Muscle layer of duodenum (tissue), 2 donors: ENCODE data around the gene IBA57.

Experiments
- H3K27ac ChIP-seq: one replicate; pipeline ENCODE4 v1.7.0; 2013; ENCODE audit warnings: mild to moderate bottlenecking, low read length
- H3K27me3 ChIP-seq: one replicate; pipeline ENCODE4 v1.7.0; 2013; ENCODE audit warnings: low read depth, mild to moderate bottlenecking, control low read depth, low read length
- H3K36me3 ChIP-seq, 2 donors: one replicate each; pipeline ENCODE4 v1.7.0; 2013; ENCODE audit warnings: low read length in 2 of 2, control low read depth in 1 of 2, mild to moderate bottlenecking in 1 of 2; ENCODE audit not compliant: insufficient read depth in 2 of 2, control insufficient read depth in 1 of 2
- H3K4me1 ChIP-seq, 2 donors: one replicate each; pipeline ENCODE4 v1.7.0; 2013; ENCODE audit warnings: low read length in 2 of 2, mild to moderate bottlenecking in 2 of 2, control low read depth in 1 of 2, moderate library complexity in 1 of 2; ENCODE audit not compliant: insufficient read depth in 2 of 2, control insufficient read depth in 1 of 2
- H3K4me3 ChIP-seq, 2 donors: one replicate each; pipeline ENCODE4 v1.7.0; 2013; ENCODE audit warnings: low read length in 2 of 2, low read depth in 1 of 2, mild to moderate bottlenecking in 1 of 2
- H3K9me3 ChIP-seq, 2 donors: one replicate each; pipeline ENCODE4 v1.7.0; 2013; ENCODE audit warnings: low read length in 2 of 2, control low read depth in 1 of 2, mild to moderate bottlenecking in 1 of 2; ENCODE audit not compliant: control insufficient read depth in 1 of 2
- donor health status: healthy.

Gene IBA57

GRCh38 chr1:228231189-228231588, 65.6 kb downstream of the IBA57 start:
- no peaks in the 10 kb centered on the region for H3K4me1 ChIP-seq
- H3K27ac ChIP-seq: no peak overlapping the region
- H3K4me3 ChIP-seq: no peak overlapping the region

More at GRCh38 chr1:228231189-228231588, 65.6 kb downstream of the IBA57 start:
- Histone ChIP-seq H3K27me3 (no peaks in the 10 kb centered on the region), H3K36me3 (no peaks in the 10 kb centered on the region), H3K9me3 (peaks cover 0 to 3% of the 10 kb centered on the region in 2 donors)
